Activated CD8-positive, alpha-beta memory T cell treated with anti-CD3 and anti-CD28 coated beads for 48 hours (primary cell): ENCODE measurements around the gene CNTN4.
"Not testable (repeated sequence)": the region's sequence is repeated elsewhere in the genome, so short reads cannot be mapped to it uniquely, and the experiment has no call there.

Experiments
- DNase-seq, 3 experiments: peaks; one replicate each; pipeline ENCODE4 v3.0.0-alpha.2; 2020; ENCODE audit warnings: low read depth in 2 of 3, low spot score in 2 of 3

Gene CNTN4

GRCh38 chr3:2512881-2513280 lies 414.2 kb downstream of the CNTN4 start:
- no peak for DNase-seq

GRCh38 chr3:2513986-2514385 lies 415.3 kb downstream of the CNTN4 start:
- DNase-seq: no peak

- no peak for DNase-seq
Measured at GRCh38 chr3:2516762-2517441, 418.2 kb downstream of the CNTN4 start.

- DNase-seq: no peak
Measured at GRCh38 chr3:2517500-2518172, 419.0 kb downstream of the CNTN4 start.

GRCh38 chr3:2523281-2523836 lies 424.7 kb downstream of the CNTN4 start:
- no peak for DNase-seq

GRCh38 chr3:2525968-2526367 lies 427.3 kb downstream of the CNTN4 start:
- DNase-seq: no peak

GRCh38 chr3:2526926-2527325 lies 428.3 kb downstream of the CNTN4 start:
- DNase-seq: no peak

- DNase-seq: not testable (repeated sequence)
Measured at GRCh38 chr3:2527328-2527727, 428.7 kb downstream of the CNTN4 start.

- not testable (repeated sequence) for DNase-seq
Measured at GRCh38 chr3:2534767-2535166, 436.1 kb downstream of the CNTN4 start.

GRCh38 chr3:2535206-2535605 lies 436.5 kb downstream of the CNTN4 start:
- DNase-seq: no peak

GRCh38 chr3:2536575-2536974 lies 437.9 kb downstream of the CNTN4 start:
- no peak for DNase-seq

- no peak for DNase-seq
Measured at GRCh38 chr3:2540115-2540514, 441.4 kb downstream of the CNTN4 start.

GRCh38 chr3:2543247-2543646 lies 444.6 kb downstream of the CNTN4 start:
- DNase-seq: no peak

GRCh38 chr3:2544212-2544611 lies 445.5 kb downstream of the CNTN4 start:
- no peak for DNase-seq

- no peak for DNase-seq
Measured at GRCh38 chr3:2544718-2545117, 446.1 kb downstream of the CNTN4 start.

- no peak for DNase-seq
Measured at GRCh38 chr3:2547049-2547448, 448.4 kb downstream of the CNTN4 start.

GRCh38 chr3:2554656-2555055 lies 456.0 kb downstream of the CNTN4 start:
- DNase-seq: no peak

GRCh38 chr3:2558796-2559195 lies 460.1 kb downstream of the CNTN4 start:
- no peak for DNase-seq

- DNase-seq: no peak
Measured at GRCh38 chr3:2567451-2567850, 468.8 kb downstream of the CNTN4 start.

GRCh38 chr3:2568156-2568555 lies 469.5 kb downstream of the CNTN4 start:
- DNase-seq: no peak

- DNase-seq: no peak
Measured at GRCh38 chr3:2568929-2569328, 470.3 kb downstream of the CNTN4 start.

GRCh38 chr3:2577571-2577970 lies 478.9 kb downstream of the CNTN4 start:
- DNase-seq: no peak

GRCh38 chr3:2578560-2578959 lies 479.9 kb downstream of the CNTN4 start:
- DNase-seq: no peak
